ENCODE results near the gene IPO13. TPM values are rescaled to one million over a fixed set of nuclear protein-coding genes. Genes with fewer than 3 reads are reported as not detected.

IPO13 gene
- total RNA-seq, 1 donor from 2014 or later = 8.5 TPM

DNA sequence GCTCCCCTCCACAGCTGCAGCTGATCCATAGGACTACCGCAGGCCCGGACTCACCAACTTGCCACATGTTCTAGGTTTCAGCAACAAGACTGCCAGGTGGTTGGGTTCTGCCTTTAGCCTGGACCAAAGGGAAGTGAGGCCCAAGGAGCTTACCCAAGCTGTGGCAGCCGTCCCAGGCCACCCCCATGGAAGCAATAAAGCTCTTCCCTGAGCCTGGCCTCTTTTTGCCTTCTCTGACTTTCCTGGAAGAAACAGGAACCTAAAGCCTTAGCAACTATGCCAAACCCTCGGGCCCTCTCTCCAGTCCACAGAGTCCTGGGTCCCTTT lies 15.8 kb upstream of the IPO13 start:
- no peak for DNase-seq (ENCODE audit: low read depth in 2 of 2)

DNA sequence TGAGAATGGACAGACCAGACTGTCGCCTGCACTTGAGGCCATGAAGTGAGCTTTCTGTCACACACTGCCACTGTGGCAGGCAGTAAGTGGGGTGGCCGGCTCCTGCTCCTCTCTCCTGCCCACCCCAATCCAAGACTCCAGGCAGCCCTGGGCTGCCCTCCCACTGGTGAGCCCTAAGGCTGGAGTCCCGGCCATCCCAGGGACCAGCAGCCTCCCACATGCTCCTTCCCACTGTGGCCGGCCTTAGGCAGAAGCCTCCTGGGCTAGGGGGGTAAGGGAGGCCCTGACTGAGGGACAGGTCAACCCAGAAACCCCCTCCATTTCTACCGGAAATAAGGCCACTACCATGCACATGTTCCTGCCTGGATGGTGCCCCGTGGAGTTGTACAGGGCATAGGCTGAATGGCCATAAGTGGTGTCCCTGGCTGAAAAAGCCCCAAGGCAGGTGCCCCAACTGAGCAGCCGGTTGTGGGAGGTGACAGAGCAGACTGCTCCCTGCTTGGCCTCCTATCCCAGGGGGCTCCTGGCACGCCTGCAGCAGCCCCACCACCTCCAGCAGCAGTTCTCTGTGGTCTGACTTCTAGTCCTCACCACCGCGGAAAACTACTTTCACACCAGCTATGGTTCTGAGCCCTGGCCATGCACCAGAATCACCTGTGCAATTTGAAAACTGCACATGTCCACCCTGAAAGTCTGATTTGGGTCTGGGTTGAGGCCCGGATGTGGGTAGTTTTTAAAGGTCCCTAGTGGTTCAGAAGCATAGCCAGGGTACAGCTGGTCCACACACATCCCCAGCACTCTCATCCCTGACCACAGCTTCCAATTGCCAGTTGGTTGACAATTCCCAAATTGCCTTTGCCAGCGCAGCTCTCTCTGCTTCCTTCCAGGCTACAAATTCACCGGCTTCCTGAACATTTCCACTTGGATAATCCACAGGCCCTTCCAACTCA lies 14.8 kb upstream of the IPO13 start:
- no peak for DNase-seq (ENCODE audit: low read depth in 2 of 2)

DNA sequence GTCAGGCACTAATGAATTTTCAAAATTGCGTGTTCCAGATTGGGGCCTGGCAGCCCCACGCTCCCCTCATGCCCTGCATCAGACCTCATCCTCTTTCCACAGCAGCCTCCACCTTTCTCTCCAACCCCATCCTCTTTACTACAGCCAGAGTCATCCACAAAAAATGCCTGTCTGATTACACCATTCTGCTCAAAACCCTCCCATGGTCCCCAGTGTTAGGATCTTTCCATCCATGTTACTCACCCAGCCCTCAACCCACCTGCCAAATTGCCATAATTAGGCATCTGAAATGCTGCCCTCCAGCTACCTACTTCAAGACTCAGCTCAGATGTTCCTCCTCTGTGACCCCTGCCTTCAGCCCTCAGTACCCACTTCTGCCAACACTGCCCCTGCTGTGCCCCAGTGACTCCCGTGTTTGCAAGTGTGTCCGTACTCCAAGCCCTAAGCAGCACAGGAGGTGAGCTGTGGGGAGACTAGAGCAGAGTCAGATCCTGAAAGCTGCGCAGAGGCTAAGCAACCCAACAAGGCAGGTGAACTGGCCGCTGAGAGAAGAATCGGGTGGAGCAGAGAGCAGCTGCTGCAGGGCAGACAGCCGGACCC lies 13.9 kb upstream of the IPO13 start:
- DNase-seq (ENCODE audit: low read depth in 2 of 2) = no peak

DNA sequence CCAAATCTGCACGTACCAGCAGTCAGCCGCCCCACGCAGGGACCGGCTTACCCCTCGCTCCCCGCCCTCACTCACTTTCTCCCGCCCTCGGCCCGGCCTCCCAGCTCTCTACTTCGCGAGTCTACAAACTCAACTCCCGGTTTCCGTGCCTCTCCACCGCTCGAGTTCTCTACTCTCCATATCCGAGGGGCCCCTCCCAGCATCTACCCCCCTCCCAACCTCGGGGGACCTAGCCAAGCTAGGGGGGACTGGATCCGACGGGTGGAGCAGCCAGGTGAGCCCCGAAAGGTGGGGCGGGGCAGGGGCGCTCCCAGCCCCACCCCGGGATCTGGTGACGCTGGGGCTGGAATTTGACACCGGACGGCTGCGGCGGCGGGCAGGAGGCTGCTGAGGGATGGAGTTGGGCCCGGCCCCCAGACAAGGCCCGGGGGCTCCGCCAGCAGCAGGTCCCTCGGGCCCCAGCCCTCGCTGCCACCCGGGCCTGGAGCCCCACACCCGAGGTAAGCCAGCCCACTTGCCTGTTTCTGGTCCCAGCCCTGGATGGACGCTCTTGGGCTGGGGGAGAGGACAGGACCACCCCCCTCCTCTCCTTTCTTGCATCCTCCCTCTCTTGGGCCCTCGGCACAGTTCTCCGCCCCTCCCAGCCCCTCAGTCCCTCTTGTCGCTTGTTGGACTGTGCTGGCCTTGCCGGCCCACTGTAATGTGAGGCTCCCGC lies 13.2 kb upstream of the IPO13 start, which contains the start of gene ARTN:
ARTN (plus strand) TSS at position 416 of the 715 bp plus-strand sequence. CDS start 1,856 bp downstream, outside the sequence.
- no peak for DNase-seq (ENCODE audit: low read depth in 2 of 2)

DNA sequence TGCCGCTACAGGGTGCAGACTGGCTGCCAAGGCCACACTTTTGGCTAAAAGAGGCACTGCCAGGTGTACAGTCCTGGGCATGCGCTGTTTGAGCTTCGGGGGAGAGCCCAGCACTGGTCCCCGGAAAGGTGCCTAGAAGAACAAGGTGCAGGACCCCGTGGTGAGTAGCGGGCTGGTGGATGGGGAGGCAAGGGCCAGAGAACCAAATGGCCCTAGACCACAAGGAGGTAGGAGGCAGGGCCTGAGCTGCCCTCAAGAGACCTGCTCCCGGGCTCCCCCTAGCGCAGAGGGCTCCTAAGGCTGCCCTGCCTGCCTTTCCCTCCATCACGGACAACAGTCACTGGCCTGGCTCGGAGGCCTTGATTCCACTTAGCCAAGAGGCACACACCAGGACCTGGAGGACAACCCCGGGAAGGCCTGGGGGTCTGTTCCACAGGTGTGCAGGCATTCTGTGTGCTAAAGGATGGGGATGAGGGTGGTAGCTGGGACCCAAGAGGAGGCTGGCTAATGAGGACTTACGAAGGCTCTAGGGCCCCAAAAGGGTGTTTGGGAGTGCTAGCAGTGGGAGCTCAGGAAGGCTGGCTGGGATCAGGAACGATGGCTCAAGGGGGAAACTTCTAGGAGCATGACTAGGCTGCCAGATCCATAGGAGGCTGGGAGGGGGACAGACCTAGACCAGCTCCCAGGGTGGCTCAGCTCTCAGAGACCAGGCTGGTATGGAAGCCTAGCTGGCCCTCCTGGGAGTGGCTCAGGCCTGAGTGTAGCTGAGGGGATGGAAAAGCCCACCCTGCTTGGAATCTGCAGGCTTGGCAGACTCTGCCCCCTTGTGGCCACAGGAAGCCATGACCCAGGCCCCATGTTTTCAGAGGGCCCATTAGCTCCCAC lies 12.4 kb upstream of the IPO13 start:
- DNase-seq (ENCODE audit: low read depth in 2 of 2) = peak; percentile 53 to 69

DNA sequence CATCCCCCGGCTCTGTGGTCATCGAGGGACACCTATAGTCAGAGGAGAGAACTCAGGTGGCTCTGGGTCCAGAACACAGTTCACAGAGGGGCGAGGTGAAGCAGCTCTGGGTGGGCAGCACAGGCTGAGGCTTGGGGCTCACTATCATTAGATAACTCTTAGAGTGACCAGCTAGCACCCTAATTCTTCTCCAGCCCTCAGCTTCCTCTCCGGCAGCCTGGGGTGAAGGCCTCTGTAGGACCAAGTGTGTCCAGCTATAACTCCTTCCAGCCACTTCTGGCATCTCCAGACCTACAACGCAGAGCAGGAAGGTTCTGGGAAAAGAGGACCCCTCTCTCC lies 11.8 kb upstream of the IPO13 start:
- DNase-seq (ENCODE audit: low read depth in 2 of 2) = no peak

DNA sequence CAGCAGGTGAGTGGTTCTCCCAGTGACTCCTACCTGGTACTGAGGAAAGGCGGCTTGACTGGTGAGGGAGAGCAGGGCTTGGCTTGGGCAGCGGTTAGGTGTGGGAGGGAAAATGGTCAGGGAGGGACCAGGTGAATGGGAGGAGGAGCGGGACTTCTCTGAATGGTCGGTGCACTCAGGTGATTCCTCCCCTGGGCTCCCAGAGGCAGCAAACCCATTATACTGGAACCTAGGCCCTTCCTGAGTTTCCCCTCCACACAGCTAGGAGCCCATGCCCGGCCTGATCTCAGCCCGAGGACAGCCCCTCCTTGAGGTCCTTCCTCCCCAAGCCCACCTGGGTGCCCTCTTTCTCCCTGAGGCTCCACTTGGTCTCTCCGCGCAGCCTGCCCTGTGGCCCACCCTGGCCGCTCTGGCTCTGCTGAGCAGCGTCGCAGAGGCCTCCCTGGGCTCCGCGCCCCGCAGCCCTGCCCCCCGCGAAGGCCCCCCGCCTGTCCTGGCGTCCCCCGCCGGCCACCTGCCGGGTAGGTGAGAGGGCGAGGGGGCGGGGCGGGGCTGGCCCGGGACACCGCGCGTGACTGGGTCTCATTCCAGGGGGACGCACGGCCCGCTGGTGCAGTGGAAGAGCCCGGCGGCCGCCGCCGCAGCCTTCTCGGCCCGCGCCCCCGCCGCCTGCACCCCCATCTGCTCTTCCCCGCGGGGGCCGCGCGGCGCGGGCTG lies 10.9 kb upstream of the IPO13 start:
- DNase-seq (ENCODE audit: low read depth in 2 of 2) = no peak

DNA sequence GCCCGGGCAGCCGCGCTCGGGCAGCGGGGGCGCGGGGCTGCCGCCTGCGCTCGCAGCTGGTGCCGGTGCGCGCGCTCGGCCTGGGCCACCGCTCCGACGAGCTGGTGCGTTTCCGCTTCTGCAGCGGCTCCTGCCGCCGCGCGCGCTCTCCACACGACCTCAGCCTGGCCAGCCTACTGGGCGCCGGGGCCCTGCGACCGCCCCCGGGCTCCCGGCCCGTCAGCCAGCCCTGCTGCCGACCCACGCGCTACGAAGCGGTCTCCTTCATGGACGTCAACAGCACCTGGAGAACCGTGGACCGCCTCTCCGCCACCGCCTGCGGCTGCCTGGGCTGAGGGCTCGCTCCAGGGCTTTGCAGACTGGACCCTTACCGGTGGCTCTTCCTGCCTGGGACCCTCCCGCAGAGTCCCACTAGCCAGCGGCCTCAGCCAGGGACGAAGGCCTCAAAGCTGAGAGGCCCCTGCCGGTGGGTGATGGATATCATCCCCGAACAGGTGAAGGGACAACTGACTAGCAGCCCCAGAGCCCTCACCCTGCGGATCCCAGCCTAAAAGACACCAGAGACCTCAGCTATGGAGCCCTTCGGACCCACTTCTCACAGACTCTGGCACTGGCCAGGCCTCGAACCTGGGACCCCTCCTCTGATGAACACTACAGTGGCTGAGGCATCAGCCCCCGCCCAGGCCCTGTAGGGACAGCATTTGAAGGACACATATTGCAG lies 10.2 kb upstream of the IPO13 start:
- peak; percentile 37 to 62 for DNase-seq (ENCODE audit: low read depth in 2 of 2)

DNA sequence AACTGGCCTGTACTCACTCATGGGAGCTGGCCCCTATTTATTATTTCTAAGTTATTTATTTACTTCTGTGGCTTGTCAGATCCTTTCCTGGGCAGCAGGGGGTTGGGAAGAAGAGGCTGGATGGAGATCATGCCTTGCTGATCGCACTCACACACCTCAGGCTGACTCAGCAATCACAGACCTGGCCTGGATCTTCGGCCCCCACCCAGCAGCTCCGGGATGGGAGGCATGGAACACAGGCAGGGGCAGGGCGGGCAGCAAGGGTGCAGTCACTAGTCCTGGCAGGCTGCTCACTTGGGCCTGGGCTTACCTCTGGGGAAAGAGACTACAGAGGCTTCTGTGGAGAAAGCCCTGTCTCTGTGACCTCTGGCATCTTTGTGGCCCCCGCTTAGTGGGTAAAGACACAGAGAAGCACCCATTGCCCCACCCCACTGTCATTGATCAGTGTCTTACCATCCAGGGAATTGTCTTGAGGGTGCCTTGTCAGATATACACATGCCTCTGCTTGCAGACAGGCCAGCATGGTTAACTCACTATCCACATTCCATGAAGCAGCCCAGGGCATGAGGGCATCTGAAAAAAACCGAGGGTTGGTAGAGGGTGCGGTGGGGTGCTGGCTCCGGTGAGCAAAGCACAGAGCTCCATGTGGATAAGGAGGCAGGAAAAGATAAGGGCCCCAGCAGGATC lies 9.4 kb upstream of the IPO13 start:
- no peak for DNase-seq (ENCODE audit: low read depth in 2 of 2)

DNA sequence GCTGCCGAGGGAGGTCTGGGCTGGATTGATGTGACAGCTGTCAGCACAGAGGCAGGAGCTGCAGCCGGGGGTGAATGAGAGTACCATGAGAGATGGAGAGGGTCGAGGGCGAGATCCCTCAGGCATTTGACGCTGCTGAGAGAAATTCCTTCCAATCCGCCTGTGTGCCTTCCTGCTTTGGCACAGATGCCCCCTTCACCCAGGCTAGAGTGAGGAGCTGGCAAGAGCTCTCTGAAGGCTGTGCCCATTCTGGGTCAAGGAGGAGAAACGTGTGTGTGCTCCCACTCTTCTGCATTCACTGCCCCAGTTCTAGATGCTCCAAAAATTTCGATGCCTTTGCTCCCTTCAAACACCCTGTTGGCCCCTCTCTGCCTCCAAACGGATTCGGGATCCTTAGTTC lies 8.4 kb upstream of the IPO13 start:
- no peak for DNase-seq (ENCODE audit: low read depth in 2 of 2)

DNA sequence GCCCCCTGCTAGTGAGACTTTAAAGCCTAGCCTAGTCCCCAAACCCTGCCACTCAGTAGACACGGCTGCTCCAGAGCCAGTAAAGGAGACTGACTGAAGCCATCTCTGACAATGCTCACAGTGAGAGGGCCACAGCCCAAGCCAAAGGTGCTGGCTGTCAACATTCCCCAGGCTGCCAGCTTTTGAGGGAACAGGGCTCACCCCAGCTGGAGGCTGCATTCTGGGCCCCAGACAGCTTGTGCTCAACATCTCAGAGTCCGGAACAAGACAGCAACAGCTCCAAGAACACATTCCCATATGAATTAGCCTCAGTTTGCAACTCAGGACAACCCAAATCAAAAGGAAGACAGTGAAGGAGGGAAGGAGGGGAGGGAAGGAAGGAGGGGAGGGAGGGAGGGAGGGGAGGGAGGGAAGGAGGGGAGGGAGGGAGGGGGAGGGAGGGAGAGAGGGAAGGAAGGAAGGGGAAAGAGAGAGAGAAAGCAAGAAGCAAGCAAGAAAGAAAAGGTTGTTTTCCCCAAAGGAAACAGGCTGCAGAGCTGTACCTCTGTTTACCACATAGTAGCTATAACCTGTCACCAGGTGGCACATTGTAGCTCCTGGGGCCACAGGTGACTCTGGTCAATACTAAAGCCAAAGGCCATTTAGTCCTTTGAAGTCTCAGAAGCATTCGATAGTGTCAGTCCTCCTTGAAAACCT lies 7.7 kb upstream of the IPO13 start:
- DNase-seq (ENCODE audit: low read depth in 2 of 2) = no peak

DNA sequence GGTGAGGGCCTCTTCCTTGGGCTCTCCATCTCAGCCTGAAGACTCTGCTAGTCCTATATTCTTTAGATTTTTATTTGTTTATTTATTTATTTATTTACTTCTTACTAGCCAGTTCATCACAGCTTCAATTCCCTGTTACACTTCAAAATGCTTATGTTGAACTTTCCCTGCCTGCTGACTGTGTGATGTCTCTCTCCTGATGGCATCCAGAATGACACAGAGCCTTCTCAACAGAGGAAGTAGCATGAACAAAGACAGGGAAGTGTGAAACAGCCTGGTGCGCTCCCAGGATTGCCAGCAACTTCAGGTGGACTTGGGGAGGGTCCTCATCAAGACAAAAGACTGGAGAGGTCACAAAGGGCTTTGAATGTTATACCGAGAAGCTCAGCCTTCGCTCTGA lies 4.3 kb upstream of the IPO13 start:
- no peak for DNase-seq (ENCODE audit: low read depth in 2 of 2)

DNA sequence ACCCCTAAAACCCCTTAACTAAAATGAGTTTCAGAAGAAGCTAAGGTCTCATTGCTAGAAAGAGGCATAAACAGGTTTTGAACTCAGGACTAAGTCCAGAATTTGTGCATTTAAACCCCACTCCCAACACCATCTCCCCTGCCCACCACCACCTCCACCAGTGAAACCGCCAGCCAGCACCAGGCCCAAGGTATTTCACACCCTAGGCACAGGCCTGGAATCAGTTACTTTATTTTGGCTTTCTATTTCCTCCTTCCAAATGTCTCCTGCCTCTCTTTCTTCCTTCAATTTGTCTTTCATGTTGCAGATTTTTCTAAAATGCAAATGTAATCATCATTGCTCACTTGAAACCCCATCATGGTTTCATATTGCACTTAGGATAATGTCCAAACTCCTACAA lies 1.9 kb upstream of the IPO13 start:
- no peak for DNase-seq (ENCODE audit: low read depth in 2 of 2)

DNA sequence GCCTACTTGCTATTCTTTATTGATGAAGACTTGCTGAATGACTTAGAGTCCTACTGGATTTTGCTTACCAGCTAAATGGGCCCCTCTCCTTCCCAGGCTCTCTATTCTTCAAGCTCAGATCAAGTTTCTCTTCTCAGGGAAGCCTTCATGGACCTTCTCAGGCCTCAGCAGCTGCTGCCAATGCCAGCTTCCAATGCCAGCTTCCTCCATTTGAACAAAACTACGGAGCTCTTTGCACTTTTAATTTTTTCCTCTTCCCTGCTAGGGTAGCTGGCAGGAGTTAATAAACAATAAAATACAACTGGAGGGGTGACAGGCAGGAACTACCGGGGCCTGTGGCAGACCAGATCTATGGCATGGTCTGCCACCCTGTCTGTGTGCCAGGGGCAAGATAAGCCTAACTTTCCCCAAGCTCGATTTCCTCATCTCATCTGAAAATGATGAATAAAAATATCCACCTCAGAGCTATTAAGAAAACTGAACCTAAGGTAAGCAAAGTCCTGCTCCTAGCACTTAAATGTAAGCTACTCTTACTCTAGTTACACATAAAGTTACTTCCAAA lies 995 bp upstream of the IPO13 start:
- no peak for DNase-seq (ENCODE audit: low read depth in 2 of 2)

DNA sequence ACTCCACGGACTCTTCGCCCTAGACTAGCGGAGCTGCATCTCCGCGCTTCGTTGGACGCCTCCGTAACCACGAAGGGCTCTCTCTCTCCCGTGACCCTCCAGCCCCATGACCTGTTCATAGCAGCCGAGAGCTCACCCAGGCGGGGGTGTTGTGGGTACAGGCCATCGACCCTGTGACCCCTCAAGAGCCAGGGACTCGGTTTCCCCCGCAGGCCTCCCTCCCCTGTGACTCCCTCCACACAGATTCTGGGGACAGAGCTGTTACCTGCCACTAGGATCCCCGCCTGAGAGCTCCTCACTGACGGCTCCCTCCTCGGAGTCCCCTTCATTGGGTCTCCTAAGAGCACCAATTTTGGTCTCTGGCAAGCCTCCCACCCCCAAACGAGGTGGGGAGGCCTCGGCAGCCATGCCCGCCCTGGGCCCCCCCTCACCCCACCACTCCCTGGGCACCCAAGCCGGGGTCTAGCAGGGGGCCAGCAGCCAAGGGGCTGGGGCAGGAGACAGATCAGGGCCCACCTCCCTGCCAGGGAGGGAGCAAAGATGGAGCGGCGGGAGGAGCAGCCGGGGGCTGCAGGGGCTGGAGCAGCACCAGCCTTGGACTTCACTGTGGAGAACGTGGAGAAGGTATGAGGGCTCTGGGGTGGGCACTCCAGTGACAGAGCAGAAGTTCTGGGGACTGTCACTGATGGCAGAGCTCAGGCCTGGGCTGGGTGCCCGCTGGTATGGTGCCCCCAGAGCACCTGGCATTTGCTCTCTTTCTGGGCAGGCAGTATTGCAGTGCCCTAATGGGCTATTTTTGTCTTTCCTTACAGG lies 517 bp downstream of the IPO13 start:
- no peak for DNase-seq (ENCODE audit: low read depth in 2 of 2)

DNA sequence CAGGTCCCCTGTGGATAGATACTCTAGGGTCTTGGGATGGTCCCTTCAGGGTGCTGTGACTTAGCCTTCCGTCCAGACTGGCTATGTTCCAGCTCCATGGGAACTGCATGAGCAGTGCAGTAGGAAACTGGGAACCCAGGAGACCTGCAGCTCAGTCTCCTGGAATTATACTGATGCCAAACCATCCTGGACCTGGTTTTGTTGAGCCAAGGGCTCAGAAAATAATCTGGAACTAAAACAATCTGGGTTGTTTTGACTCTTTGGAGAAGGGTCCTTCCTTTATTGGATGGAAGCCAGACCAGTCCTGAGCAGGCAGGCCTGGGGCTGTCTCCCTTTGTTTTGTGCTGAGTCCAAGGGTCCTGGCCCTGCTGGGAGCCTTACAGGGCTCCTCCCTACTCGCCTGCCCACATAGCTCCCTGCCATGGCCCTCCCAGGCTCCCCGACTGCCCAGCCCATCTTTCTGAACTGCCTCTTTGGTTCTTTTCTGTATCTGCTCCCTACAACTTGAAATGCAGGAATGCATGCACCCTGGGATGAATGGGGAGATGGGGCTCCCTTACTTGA lies 1.2 kb downstream of the IPO13 start:
- DNase-seq (ENCODE audit: low read depth in 2 of 2) = no peak

DNA sequence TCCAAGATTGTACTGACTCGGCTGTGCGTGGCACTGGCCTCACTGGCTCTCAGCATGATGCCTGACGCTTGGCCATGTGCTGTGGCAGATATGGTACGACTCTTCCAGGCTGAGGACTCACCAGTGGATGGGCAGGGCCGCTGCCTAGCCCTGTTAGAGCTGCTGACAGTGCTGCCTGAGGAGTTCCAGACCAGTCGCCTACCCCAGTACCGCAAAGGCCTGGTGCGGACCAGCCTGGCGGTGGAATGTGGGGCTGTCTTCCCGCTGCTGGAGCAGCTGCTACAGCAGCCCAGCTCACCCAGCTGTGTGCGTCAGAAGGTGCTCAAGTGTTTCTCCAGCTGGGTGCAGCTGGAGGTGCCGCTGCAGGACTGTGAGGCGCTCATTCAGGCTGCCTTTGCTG lies 2.9 kb downstream of the IPO13 start:
- no peak for DNase-seq (ENCODE audit: low read depth in 2 of 2)
